HEK293T (cell line): ENCODE results near the gene PDE3B.
"Not testable (repeated sequence)": the region's sequence is repeated elsewhere in the genome, so short reads cannot be mapped to it uniquely, and the experiment has no call there.

Experiments used
- CTCF ChIA-PET: fragments of 350-600 bp; formaldehyde crosslinking; extraction: SDS; loops from one replicate; lab custom pipeline; 2021; ENCODE audit warnings: antibody characterized with exemption, inconsistent platforms; lab: Yijun Ruan, JAX
- POLR2A ChIA-PET: fragments of 350-600 bp; formaldehyde crosslinking; extraction: SDS; loops from one replicate; lab custom pipeline; 2020; ENCODE audit warnings: antibody characterized with exemption, inconsistent platforms; lab: Yijun Ruan, JAX
- DNase-seq: peaks from one replicate; pipeline ENCODE4 v3.0.0; 2012; ENCODE audit warnings: mixed read lengths; ENCODE audit errors: extremely low spot score
- ARNT ChIP-seq: fragments of 450-650 bp; IDR thresholded peaks from 2 replicates; pipeline ENCODE4 v1.6.1; 2017; ENCODE audit warnings: mild to moderate bottlenecking
- BHLHE40 ChIP-seq: fragments of 450-650 bp; IDR thresholded peaks from 2 replicates; pipeline ENCODE4 v1.6.1; 2016; ENCODE audit warnings: mild to moderate bottlenecking, moderate library complexity, borderline replicate concordance
- CTBP1 ChIP-seq: fragments of 450-650 bp; IDR thresholded peaks from 2 replicates; pipeline ENCODE4 v1.6.1; 2016; ENCODE audit warnings: borderline replicate concordance
- ELF4 ChIP-seq: fragments of 450-650 bp; IDR thresholded peaks from 2 replicates; pipeline ENCODE4 v1.6.1; 2017; ENCODE audit warnings: antibody characterized with exemption
- FOXA1 ChIP-seq: fragments of 450-650 bp; IDR thresholded peaks from 2 replicates; pipeline ENCODE4 v1.6.1; 2016; ENCODE audit warnings: mild to moderate bottlenecking
- FOXK2 ChIP-seq: fragments of 450-650 bp; IDR thresholded peaks from 2 replicates; pipeline ENCODE4 v1.6.1; 2016; ENCODE audit warnings: mild to moderate bottlenecking
- FOXM1 ChIP-seq: fragments of 450-650 bp; IDR thresholded peaks from 2 replicates; pipeline ENCODE4 v1.6.1; 2017; ENCODE audit warnings: mild to moderate bottlenecking, borderline replicate concordance
- HDGF ChIP-seq: fragments of 450-650 bp; IDR thresholded peaks from 2 replicates; pipeline ENCODE4 v1.6.1; 2017; ENCODE audit warnings: antibody characterized with exemption, borderline replicate concordance
- L3MBTL2 ChIP-seq: fragments of 450-650 bp; conservative IDR thresholded peaks from 2 replicates; pipeline ENCODE4 v1.6.1; 2016; ENCODE audit warnings: mild to moderate bottlenecking
- LEF1 ChIP-seq: fragments of 450-650 bp; IDR thresholded peaks from 2 replicates; pipeline ENCODE4 v1.6.1; 2017; ENCODE audit warnings: mild to moderate bottlenecking, borderline replicate concordance
- NFRKB ChIP-seq: fragments of 450-650 bp; IDR thresholded peaks from 2 replicates; pipeline ENCODE4 v1.6.1; 2016; ENCODE audit warnings: mild to moderate bottlenecking, moderate library complexity
- SP1 ChIP-seq: fragments of 450-650 bp; IDR thresholded peaks from 2 replicates; pipeline ENCODE4 v1.6.1; 2017
- SUZ12 ChIP-seq: fragments of 450-650 bp; IDR thresholded peaks from 2 replicates; pipeline ENCODE4 v1.6.1; 2016; ENCODE audit warnings: mild to moderate bottlenecking
- TARDBP ChIP-seq: fragments of 450-650 bp; IDR thresholded peaks from 2 replicates; pipeline ENCODE4 v1.6.1; 2016
- ZNF384 ChIP-seq: fragments of 450-650 bp; IDR thresholded peaks from 2 replicates; pipeline ENCODE4 v1.6.1; 2016
- TF ChIP-seq, protein P1 (sequence below): fragments of 450-650 bp; IDR thresholded peaks from 2 replicates; pipeline ENCODE4 v1.6.1; 2016

Gene PDE3B

DNA sequence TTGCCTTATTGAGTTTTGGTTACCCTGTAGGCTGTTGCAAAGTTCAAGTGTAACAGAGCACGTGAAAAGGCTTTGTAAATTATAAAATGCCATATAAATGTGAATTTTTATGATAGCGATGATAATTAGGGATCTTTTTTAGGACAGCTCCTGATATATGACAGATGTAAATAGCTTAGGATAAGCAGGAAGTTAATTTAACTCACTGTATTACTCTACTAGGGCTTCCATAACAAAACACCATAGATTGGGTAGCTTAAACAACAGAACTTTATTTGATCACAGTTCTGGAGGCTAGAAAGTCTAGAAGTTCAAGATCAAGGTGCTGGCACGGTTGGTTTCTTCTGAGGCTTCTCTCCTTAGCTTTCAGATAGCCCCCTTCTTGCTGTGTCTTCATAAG is 17.0 kb upstream of the PDE3B start:
- ChIA-PET POLR2A (interaction anchor here (1.0 kb wide), 1 partner anchor 14 kb away, joined by 3 read pairs; no protein-coding TSS in a partner anchor), CTCF (no interaction called here)
- TF ChIP-seq HDGF (no peak), LEF1 (no peak), ELF4 (no peak), FOXK2 (no peak), ARNT (no peak), FOXM1 (no peak), L3MBTL2 (no peak), BHLHE40 (no peak)
- DNase-seq = no peak

DNA sequence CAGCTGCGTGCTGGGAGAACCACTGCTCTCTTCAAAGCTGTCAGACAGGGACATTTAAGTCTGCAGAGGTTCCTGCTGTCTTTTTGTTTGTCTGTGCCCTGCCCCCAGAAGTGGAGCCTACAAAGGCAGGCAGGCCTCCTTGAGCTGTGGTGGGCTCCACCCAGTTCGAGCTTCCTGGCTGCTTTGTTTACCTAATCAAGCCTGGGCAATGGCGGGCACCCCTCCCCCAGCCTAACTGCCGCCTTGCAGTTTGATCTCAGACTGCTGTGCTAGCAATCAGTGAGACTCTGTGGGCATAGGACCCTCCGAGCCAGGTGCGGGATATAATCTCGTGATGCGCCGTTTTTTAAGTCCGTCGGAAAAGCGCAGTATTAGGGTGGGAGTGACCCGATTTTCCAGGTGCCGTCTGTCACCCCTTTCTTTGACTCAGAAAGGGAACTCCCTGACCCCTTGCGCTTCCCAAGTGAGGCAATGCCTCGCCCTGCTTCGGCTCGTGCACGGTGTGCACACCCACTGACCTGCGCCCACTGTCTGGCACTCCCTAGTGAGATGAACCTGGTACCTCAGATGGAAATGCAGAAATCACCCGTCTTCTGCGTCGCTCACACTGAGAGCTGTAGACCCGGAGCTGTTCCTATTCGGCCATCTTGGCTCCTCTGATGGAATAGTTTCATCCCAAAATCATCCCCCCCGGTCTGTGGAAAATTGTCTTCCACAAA is 9.9 kb upstream of the PDE3B start:
- POLR2A ChIA-PET, CTCF ChIA-PET, DNase-seq: not testable (repeated sequence)

DNA sequence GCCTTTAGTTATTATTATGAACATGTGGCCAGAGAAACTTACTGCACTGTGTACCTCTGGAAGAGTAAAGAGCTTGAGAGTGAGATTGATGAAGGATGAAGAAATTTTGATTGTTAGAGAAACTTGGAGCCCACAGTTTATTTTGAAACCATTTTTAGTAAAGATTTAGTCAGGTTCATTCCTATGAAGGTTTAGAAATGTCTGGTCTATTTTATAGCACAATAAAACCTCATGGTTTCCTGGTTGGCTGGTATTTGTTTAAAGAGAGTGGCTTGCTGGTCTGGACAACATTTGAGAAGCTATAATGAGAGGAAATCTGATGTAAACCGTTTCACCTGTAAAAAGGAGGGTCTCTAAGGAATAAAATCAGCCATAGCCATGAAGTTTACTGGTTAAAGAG is 8.8 kb upstream of the PDE3B start:
- no peak for TF ChIP-seq SUZ12
- TF ChIP-seq BHLHE40 = no peak
- no peak for TF ChIP-seq ARNT
- TF ChIP-seq TARDBP = no peak
- TF ChIP-seq NFRKB = no peak
- TF ChIP-seq, protein P1, sequence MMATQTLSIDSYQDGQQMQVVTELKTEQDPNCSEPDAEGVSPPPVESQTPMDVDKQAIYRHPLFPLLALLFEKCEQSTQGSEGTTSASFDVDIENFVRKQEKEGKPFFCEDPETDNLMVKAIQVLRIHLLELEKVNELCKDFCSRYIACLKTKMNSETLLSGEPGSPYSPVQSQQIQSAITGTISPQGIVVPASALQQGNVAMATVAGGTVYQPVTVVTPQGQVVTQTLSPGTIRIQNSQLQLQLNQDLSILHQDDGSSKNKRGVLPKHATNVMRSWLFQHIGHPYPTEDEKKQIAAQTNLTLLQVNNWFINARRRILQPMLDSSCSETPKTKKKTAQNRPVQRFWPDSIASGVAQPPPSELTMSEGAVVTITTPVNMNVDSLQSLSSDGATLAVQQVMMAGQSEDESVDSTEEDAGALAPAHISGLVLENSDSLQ = no peak
- TF ChIP-seq LEF1 = no peak
- TF ChIP-seq ELF4 = no peak
- no peak for DNase-seq
- CTCF ChIA-PET = interaction anchor here (0.5 to 0.7 kb wide), 2 partner anchors 98 to 135 kb away, joined by 3 to 4 read pairs; no protein-coding TSS in a partner anchor
- POLR2A ChIA-PET = no interaction called here

DNA sequence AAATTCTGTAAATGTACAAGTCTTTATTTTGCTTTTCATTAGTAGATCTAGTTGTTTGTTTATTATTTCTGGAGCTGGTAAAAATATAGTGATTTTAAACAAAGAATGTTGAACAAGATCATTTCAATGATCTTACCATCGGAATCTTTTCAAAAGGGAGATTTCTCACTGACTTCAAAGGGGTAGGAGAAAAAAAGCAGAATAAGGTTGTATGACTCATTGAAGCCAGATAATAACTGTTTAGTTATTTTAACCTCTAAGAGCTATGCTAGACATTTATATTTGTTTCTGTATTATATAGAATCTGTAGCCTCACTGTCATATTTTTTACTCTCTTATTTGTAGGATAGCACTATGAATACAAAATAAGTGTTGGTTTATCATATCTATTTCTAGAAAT is 8.1 kb upstream of the PDE3B start:
- ChIA-PET POLR2A (no interaction called here), CTCF (no interaction called here)
- TF ChIP-seq HDGF (no peak), ZNF384 (no peak), FOXM1 (no peak), LEF1 (no peak), FOXA1 (no peak), SUZ12 (no peak), ELF4 (no peak), SP1 (no peak), NFRKB (no peak), TARDBP (no peak), L3MBTL2 (no peak), FOXK2 (no peak), CTBP1 (no peak), ARNT (no peak), BHLHE40 (no peak)
- TF ChIP-seq, protein P1 = no peak
- DNase-seq = no peak

DNA sequence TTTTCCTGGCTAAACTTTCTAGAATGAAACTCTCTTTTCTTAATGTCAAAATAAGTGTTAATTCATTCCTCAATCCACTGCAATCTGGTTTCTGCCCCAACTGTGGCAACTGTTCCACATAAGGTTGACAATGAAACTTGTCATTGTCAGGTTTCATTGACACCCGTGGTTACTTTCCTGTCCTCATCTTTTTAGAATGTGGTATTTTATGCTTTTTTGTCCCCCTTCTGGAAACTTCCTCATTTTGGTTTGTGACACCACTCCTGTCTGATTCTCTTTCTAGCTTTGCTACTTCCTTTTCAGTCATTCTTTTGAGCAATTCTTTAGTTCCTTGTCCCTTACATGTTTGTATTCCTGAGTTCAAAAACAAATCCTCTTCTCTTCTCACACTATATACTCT is 7.5 kb upstream of the PDE3B start:
- POLR2A ChIA-PET = no interaction called here
- TF ChIP-seq, protein P1 = no peak
- TF ChIP-seq ZNF384 (no peak), TARDBP (no peak), L3MBTL2 (no peak), CTBP1 (no peak), BHLHE40 (no peak), NFRKB (no peak), LEF1 (no peak), ARNT (no peak), SP1 (no peak), SUZ12 (no peak), FOXA1 (no peak)
- CTCF ChIA-PET = interaction anchor here (2.4 kb wide), 1 partner anchor 272 kb away, joined by 6 read pairs; no protein-coding TSS in a partner anchor
- no peak for DNase-seq

DNA sequence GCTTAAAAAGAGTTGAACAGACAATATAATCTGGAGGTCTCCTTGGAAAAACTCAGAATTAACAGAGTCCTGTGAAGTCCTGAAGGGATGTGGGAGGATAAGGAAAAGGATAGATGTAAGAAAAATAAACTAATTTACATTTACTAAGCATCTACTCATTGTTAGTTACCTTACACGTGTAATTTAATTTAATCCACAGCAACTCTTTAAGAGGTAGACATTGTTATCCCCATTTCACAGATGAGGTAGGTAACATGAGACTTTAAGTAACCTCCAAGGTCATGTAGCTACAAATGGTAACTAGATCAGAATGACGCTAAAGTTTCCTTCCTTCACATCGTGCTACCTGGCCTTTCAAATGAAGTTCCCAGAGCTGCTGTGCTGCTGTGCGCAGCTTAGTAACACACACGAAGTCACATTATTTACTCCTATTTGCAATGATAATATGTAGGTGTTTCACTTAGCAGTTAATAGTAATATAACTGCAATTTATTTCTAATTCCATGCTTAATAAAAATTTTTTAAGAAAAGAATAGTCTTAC is 5.7 kb upstream of the PDE3B start:
- TF ChIP-seq SUZ12 = no peak
- TF ChIP-seq HDGF = no peak
- TF ChIP-seq CTBP1 = no peak
- TF ChIP-seq FOXM1 = no peak
- TF ChIP-seq, protein P1 = no peak
- no peak for TF ChIP-seq FOXK2
- TF ChIP-seq TARDBP = no peak
- DNase-seq = no peak
- CTCF ChIA-PET = interaction anchor here (2.4 kb wide), 1 partner anchor 270 kb away, joined by 6 read pairs; no protein-coding TSS in a partner anchor
- POLR2A ChIA-PET = no interaction called here
